ENCODE measurements around the gene SERPINB7.
A peak's percentile ranks its signal among the peaks of the same experiment; 100 is the strongest.

The SERPINB7 gene

DNA sequence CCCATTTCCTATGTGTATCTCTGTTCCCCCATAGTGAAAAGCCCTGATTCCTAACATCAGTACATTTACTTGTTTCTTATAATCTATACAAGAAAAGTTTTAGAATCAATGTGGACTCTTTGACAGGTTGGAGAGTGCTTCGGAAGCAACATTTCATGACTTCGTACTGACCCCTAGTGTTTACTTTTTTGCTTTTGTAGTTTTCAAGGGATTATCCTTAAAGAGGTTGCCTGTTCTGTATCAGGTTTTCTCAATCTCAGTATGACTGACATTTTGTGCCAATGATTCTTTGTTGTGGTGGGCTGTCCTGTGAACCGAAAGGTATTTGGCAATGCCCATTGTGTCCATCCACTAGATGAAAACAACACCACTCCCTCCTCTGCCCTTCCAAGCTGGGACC lies 69.0 kb downstream of the SERPINB7 start:
- TF ChIP-seq, protein P1, sequence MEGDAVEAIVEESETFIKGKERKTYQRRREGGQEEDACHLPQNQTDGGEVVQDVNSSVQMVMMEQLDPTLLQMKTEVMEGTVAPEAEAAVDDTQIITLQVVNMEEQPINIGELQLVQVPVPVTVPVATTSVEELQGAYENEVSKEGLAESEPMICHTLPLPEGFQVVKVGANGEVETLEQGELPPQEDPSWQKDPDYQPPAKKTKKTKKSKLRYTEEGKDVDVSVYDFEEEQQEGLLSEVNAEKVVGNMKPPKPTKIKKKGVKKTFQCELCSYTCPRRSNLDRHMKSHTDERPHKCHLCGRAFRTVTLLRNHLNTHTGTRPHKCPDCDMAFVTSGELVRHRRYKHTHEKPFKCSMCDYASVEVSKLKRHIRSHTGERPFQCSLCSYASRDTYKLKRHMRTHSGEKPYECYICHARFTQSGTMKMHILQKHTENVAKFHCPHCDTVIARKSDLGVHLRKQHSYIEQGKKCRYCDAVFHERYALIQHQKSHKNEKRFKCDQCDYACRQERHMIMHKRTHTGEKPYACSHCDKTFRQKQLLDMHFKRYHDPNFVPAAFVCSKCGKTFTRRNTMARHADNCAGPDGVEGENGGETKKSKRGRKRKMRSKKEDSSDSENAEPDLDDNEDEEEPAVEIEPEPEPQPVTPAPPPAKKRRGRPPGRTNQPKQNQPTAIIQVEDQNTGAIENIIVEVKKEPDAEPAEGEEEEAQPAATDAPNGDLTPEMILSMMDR (IDR thresholded peaks at IDR 0.05; ENCODE audit: low read depth, low read length, missing control alignments): peak; percentile 55
- in situ Hi-C loops (cut with HindIII; ENCODE audit: low sequenced_read_pairs): loop anchor here (25.0 kb wide), 1 partner anchor 332 kb away; no protein-coding TSS in a partner anchor
- peak; percentile 19 for DNase-seq (ENCODE audit: low read depth)
- no peak overlapping the region for H3K4me3 ChIP-seq (ENCODE audit: low read depth, low read length)

GRCh38 chr18:63848159-63848558 lies 72.9 kb downstream of the SERPINB7 start:
- no peak overlapping the region for H3K4me3 ChIP-seq (ENCODE audit: low read depth, low read length)
- TF ChIP-seq, protein P1 (IDR thresholded peaks at IDR 0.05; ENCODE audit: low read depth, low read length, missing control alignments): peak; percentile 73
- DNase-seq (ENCODE audit: low read depth): peak; percentile 45
- in situ Hi-C loops (cut with HindIII; ENCODE audit: low sequenced_read_pairs): loop anchor here (25.0 kb wide), 1 partner anchor 336 kb away; no protein-coding TSS in a partner anchor

DNA sequence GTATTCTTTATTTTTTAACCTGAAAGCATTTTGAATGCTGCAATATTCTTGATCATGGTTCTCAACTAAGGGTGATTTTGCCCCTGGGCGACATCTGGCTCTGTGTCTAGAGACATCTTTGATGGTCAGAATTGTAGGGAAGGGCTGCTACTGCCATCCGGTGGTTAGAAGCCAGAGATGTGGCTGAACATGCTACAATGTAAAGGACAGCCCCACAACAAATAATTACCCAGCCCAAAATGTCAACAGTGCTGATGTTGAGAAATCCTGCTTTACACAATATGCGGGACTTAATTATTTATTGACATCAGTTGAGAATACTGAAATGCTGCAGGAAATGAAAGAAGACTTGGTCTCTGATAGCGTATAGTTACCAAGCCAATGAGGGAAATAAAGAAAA lies 74.8 kb downstream of the SERPINB7 start:
- H3K4me3 ChIP-seq (ENCODE audit: low read depth, low read length): no peak overlapping the region
- TF ChIP-seq, protein P1 (IDR thresholded peaks at IDR 0.05; ENCODE audit: low read depth, low read length, missing control alignments): peak; percentile 53
- DNase-seq (ENCODE audit: low read depth): no peak
- in situ Hi-C loops (cut with HindIII; ENCODE audit: low sequenced_read_pairs): no loop called here

- no peak overlapping the region for H3K4me3 ChIP-seq (ENCODE audit: low read depth, low read length)
- no peak for DNase-seq (ENCODE audit: low read depth)
- in situ Hi-C loops (cut with HindIII; ENCODE audit: low sequenced_read_pairs): no loop called here
- TF ChIP-seq, protein P1 (IDR thresholded peaks at IDR 0.05; ENCODE audit: low read depth, low read length, missing control alignments): no peak
These were observed 75.4 kb downstream of the SERPINB7 start for GRCh38 chr18:63850636-63851035.
